ENCODE data around the gene TTC7B.

- no peak for TF ChIP-seq EZH2 (IDR thresholded peaks at IDR 0.05; ENCODE audit: borderline replicate concordance, low read depth, low read length, severe bottlenecking)
- no peak for TF ChIP-seq CTCF (IDR thresholded peaks at IDR 0.05; ENCODE audit: borderline replicate concordance, extremely low read depth, low read length, poor library complexity, severe bottlenecking)
Measured at GRCh38 chr14:90615517-90616060, 200.6 kb downstream of the TTC7B start.
